K562 (cell line): ENCODE results near the gene CPT1C. TPM values are rescaled to one million over a fixed set of nuclear protein-coding genes. Genes with fewer than 3 reads are reported as not detected.
A peak's percentile ranks its signal among the peaks of the same experiment; 100 is the strongest.

Experiments
- AFF4 ChIP-seq: sonication (generic); formaldehyde crosslinking; IDR thresholded peaks from 2 replicates; pipeline ENCODE4 v1.8.0; 2023; ENCODE audit warnings: mild to moderate bottlenecking, missing genetic modification reagents
- BCOR ChIP-seq: fragments of 450-650 bp; IDR thresholded peaks from 2 replicates; pipeline ENCODE4 v1.6.1; 2016
- E2F8 ChIP-seq: fragments of 450-650 bp; IDR thresholded peaks from 2 replicates; pipeline ENCODE4 v1.7.1; 2018; ENCODE audit warnings: mild to moderate bottlenecking, low read depth; ENCODE audit not compliant: partially characterized antibody
- EP400 ChIP-seq: fragments of 450-650 bp; IDR thresholded peaks from 2 replicates; pipeline ENCODE4 v1.6.1; 2017; ENCODE audit warnings: antibody characterized with exemption, mild to moderate bottlenecking, moderate library complexity
- ETV6 ChIP-seq, 3 experiments: fragments of 150-350 bp in 1 of 3; sonication (generic) in 1 of 3; formaldehyde crosslinking in 1 of 3; IDR thresholded peaks; 2 replicates each; pipeline versions ENCODE4 v1.6.1 to v1.8.0; 2014 to 2022; ENCODE audit warnings: borderline replicate concordance in 2 of 3, low read depth in 2 of 3, antibody characterized with exemption in 1 of 3, low read length in 1 of 3, mild to moderate bottlenecking in 1 of 3, missing genetic modification reagents in 1 of 3
- KDM1A ChIP-seq, 2 experiments: fragments of 450-650 bp; IDR thresholded peaks; 2 replicates each; pipeline ENCODE4 v1.6.1; 2016; ENCODE audit warnings: mild to moderate bottlenecking in 2 of 2
- NCOA4 ChIP-seq: fragments of 450-650 bp; IDR thresholded peaks from 2 replicates; pipeline ENCODE4 v1.6.1; 2018; ENCODE audit warnings: mild to moderate bottlenecking; ENCODE audit not compliant: partially characterized antibody
- NFRKB ChIP-seq: fragments of 450-650 bp; IDR thresholded peaks from 2 replicates; pipeline ENCODE4 v1.6.1; 2016; ENCODE audit warnings: low read depth
- PHF21A ChIP-seq: fragments of 450-650 bp; IDR thresholded peaks from 2 replicates; pipeline ENCODE4 v1.6.1; 2017; ENCODE audit warnings: low read depth, borderline replicate concordance
- PHTF2 ChIP-seq: fragments of 250-450 bp; sonication (Bioruptor Pico); IDR thresholded peaks from 2 replicates; pipeline ENCODE4 v1.5.0; 2021; ENCODE audit warnings: mild to moderate bottlenecking
- POLR2AphosphoS5 ChIP-seq: IDR thresholded peaks from 2 replicates; pipeline ENCODE4 v1.6.1; 2011; ENCODE audit warnings: mild to moderate bottlenecking, low read depth, low read length, moderate library complexity; ENCODE audit not compliant: control insufficient read depth, insufficient read depth
- POLR2G ChIP-seq: fragments of 200-400 bp; formaldehyde crosslinking; IDR thresholded peaks from 2 replicates; pipeline ENCODE4 v1.6.1; 2017; ENCODE audit warnings: low read depth, mild to moderate bottlenecking, antibody characterized with exemption, low read length, moderate library complexity
- RERE ChIP-seq: sonication (generic); formaldehyde crosslinking; IDR thresholded peaks from 2 replicates; pipeline ENCODE4 v1.8.0; 2023; ENCODE audit warnings: missing genetic modification reagents, mild to moderate bottlenecking, borderline replicate concordance
- ZNF57 ChIP-seq: fragments of 450-650 bp; formaldehyde crosslinking; IDR thresholded peaks from 2 replicates; pipeline ENCODE4 v1.4.0; 2020; ENCODE audit warnings: mild to moderate bottlenecking, moderate library complexity
- ZNF668 ChIP-seq: fragments of 250-450 bp; sonication (Bioruptor Pico); IDR thresholded peaks from 2 replicates; pipeline ENCODE4 v1.8.0; 2022; ENCODE audit warnings: mild to moderate bottlenecking, inconsistent platforms
- polyA plus RNA-seq, 8 experiments: library from polyadenylated mRNA; depleted of rRNA in 4 of 8; stranded (reverse) in 5 of 8; unstranded in 3 of 8; fragments of >200 nt; fragmentation: Nextera tagmentation in 2 of 8; fragmentation: Illumina TruSeq in 1 of 8; extraction: Ambion mirVana in 2 of 8; extraction: Trizol in 1 of 8; gene quantifications; 2 replicates each; pipeline versions ENCODE4 v1.2.1 to v1.2.3, GENCODE V29; 2011 to 2014; ENCODE audit warnings: inconsistent platforms in 1 of 8, missing spikeins in 1 of 8
- total RNA-seq, 7 experiments: library from RNA; depleted of rRNA in 6 of 7; stranded (reverse); fragments of >200 nt in 6 of 7; fragmentation: Illumina TruSeq in 2 of 7; extraction: Trizol in 2 of 7; gene quantifications; 2 replicates each; pipeline versions ENCODE4 v1.2.1 to v1.2.3, GENCODE V29; 2011 to 2021; ENCODE audit warnings: low replicate concordance in 1 of 7

Gene CPT1C
- total and polyA plus RNA-seq, 9 of the 15 experiments (the other 6 are each of a cell fraction or from before 2014, with no cell fraction given): 1.9 to 12.3 (median 3.0) TPM

GRCh38 chr19:49676136-49676783 lies 14.7 kb upstream of the CPT1C start (continued):
- TF ChIP-seq RERE (CRISPR knock-in tag): 0 out of 2 replicates have a peak, but pooled peaks have one; percentile 74
- peak; percentile 93 to 97 for TF ChIP-seq KDM1A (IDR thresholded peaks at IDR 0.05)
- TF ChIP-seq ZNF57: 0 out of 2 replicates have a peak, but pooled peaks have one; percentile 10
- peak; percentile 77; the same call in 1 of the 2 replicates for TF ChIP-seq PHF21A
- TF ChIP-seq ETV6 (IDR thresholded peaks at IDR 0.05; ENCODE audit: borderline replicate concordance in 1 of 2, low read depth in 2 of 2, low read length in 1 of 2): no peak
- TF ChIP-seq ETV6 (CRISPR knock-in tag; IDR thresholded peaks at IDR 0.05; ENCODE audit: borderline replicate concordance): 0 out of 2 replicates have a peak, but pooled peaks have one; percentile 52
- peak; percentile 51 for TF ChIP-seq EP400
- TF ChIP-seq POLR2AphosphoS5: peak; percentile 80
- peak; percentile 99 for TF ChIP-seq BCOR
- TF ChIP-seq ZNF668 (CRISPR knock-in tag): no peak
- TF ChIP-seq E2F8: peak; percentile 30
- TF ChIP-seq POLR2G: peak; percentile 13; the same call in 1 of the 2 replicates
- TF ChIP-seq NCOA4: no peak
- peak; percentile 68; the same call in 1 of the 2 replicates for TF ChIP-seq NFRKB
- no peak for TF ChIP-seq PHTF2 (CRISPR knock-in tag)
- peak; percentile 85; the same call in 1 of the 2 replicates for TF ChIP-seq AFF4
